Panc1 (cell line): ENCODE measurements around the gene RBBP8. TPM values are rescaled to one million over a fixed set of nuclear protein-coding genes. Genes with fewer than 3 reads are reported as not detected.

Source experiments
- ATAC-seq: fragments of 200-7000 bp; cut with Tn5 transposase; 2 replicates; pipeline ENCODE4 v1.9.1; 2020; ENCODE audit warnings: mild to moderate bottlenecking, moderate library complexity
- BruUV-seq: library from RNA; stranded (reverse); fragments of 400-500 nt; replicated peaks from 2 replicates; lab custom pipeline; 2021; lab: Mats Ljungman, UMichigan
- CTCF ChIA-PET: fragments of 300-600 bp; sonication (Branson Sonifier 250); formaldehyde crosslinking; loops from one replicate; lab custom pipeline; 2022; ENCODE audit warnings: antibody characterized with exemption; lab: Charles Lee
- POLR2A ChIA-PET: fragments of 300-600 bp; sonication (Branson Sonifier 250); formaldehyde crosslinking; loops from one replicate; lab custom pipeline; 2022; ENCODE audit warnings: antibody characterized with exemption; lab: Charles Lee
- DNase-seq: peaks from one replicate; pipeline ENCODE4 v3.0.0-alpha.2; 2010; ENCODE audit warnings: low read depth, low spot score
- H3K27ac ChIP-seq: 2 replicates; pipeline ENCODE4 v1.5.1; 2011; ENCODE audit warnings: mild to moderate bottlenecking, low read length, inconsistent platforms
- H3K27me3 ChIP-seq: fragments of 200-500 bp; sonication (Bioruptor generic); 2 replicates; pipeline ENCODE4 v1.6.0; 2014; ENCODE audit warnings: low read length, inconsistent platforms; ENCODE audit not compliant: control insufficient read depth, insufficient read depth
- H3K36me3 ChIP-seq: fragments of 200-500 bp; sonication (Bioruptor generic); 2 replicates; pipeline ENCODE4 v1.5.1; 2014; ENCODE audit warnings: inconsistent platforms, mild to moderate bottlenecking, low read length, moderate library complexity; ENCODE audit not compliant: control insufficient read depth, insufficient read depth
- H3K4me1 ChIP-seq: 2 replicates; pipeline ENCODE4 v1.5.1; 2011; ENCODE audit warnings: inconsistent platforms, mild to moderate bottlenecking, low read length, moderate library complexity; ENCODE audit not compliant: control insufficient read depth, insufficient read depth
- H3K4me3 ChIP-seq, 2 experiments: 2 replicates each; pipeline ENCODE4 v1.5.1; 2011 to 2012; ENCODE audit warnings: low read depth in 2 of 2, low read length in 2 of 2, mild to moderate bottlenecking in 2 of 2, inconsistent platforms in 1 of 2, moderate library complexity in 1 of 2
- H3K9me3 ChIP-seq: fragments of 200-500 bp; sonication (Bioruptor generic); 2 replicates; pipeline ENCODE4 v1.5.1; 2014; ENCODE audit warnings: low read depth, mild to moderate bottlenecking, inconsistent platforms, low read length, moderate library complexity; ENCODE audit not compliant: control insufficient read depth, insufficient read depth
- CTCF ChIP-seq: fragments of 450-650 bp; IDR thresholded peaks from 2 replicates; pipeline ENCODE4 v1.5.1; 2017; ENCODE audit warnings: mild to moderate bottlenecking
- POLR2AphosphoS5 ChIP-seq: IDR thresholded peaks from 2 replicates; pipeline ENCODE4 v1.6.1; 2012; ENCODE audit warnings: mild to moderate bottlenecking, low read depth, low read length, moderate library complexity
- REST ChIP-seq, 2 experiments: IDR thresholded peaks; 2 replicates each; pipeline ENCODE4 v1.6.1; 2011 to 2012; ENCODE audit warnings: low read depth in 2 of 2, control low read depth in 1 of 2, low read length in 1 of 2, mild to moderate bottlenecking in 1 of 2, moderate library complexity in 1 of 2; ENCODE audit not compliant: insufficient read depth in 1 of 2
- SIN3A ChIP-seq: IDR thresholded peaks from 2 replicates; pipeline ENCODE4 v1.6.1; 2012; ENCODE audit warnings: low read depth, mild to moderate bottlenecking, low read length, moderate library complexity, borderline replicate concordance; ENCODE audit not compliant: insufficient read depth
- TCF7L2 ChIP-seq: IDR thresholded peaks from 2 replicates; pipeline ENCODE4 v1.6.1; 2011; ENCODE audit warnings: mild to moderate bottlenecking, low read depth, low read length, inconsistent platforms
- in situ Hi-C: cut with HindIII; loops from 2 replicates; pipeline ENCODE4 v1.10.0; 2016; ENCODE audit warnings: low sequenced_read_pairs, low pct_unique_long_range_greater_than_20kb
- intact Hi-C: fragments of 100-400 bp; cut with micrococcal nuclease; formaldehyde crosslinking; loops from one replicate; pipeline ENCODE4 v1.10.0; 2022; ENCODE audit not compliant: unreplicated experiment
- total RNA-seq: library from RNA; stranded (reverse); gene quantifications from one replicate; pipeline ENCODE4 v1.2.1, GENCODE V29; 2021; ENCODE audit not compliant: unreplicated experiment

RBBP8 gene
- total RNA-seq, 1 experiment from 2014 or later = 62.8 TPM

- Histone ChIP-seq H3K9me3 (no peaks in the 10 kb centered on the region), H3K27me3 (no peaks in the 10 kb centered on the region), H3K4me1 (no peaks in the 10 kb centered on the region), H3K36me3 (no peaks in the 10 kb centered on the region), H3K27ac (no peak overlapping the region), H3K4me3 (no peak overlapping the region)
- BruUV-seq = no TSS peak
- ATAC-seq (no peak), DNase-seq (no peak)
- in situ Hi-C loops = no loop called here
- ChIA-PET CTCF (no interaction called here), POLR2A (no interaction called here)
- intact Hi-C loops = no loop called here
- TF ChIP-seq TCF7L2 (no peak), POLR2AphosphoS5 (no peak), CTCF (no peak)
Observed at GRCh38 chr18:22921772-22922171, 11.4 kb upstream of the RBBP8 start.

- intact Hi-C loops = no loop called here
- Histone ChIP-seq H3K36me3 (no peaks in the 10 kb centered on the region), H3K27me3 (no peaks in the 10 kb centered on the region), H3K27ac (no peak overlapping the region), H3K4me3 (no peak overlapping the region), H3K9me3 (no peaks in the 10 kb centered on the region), H3K4me1 (no peaks in the 10 kb centered on the region)
- BruUV-seq = no TSS peak
- TF ChIP-seq REST (IDR thresholded peaks at IDR 0.05; ENCODE audit: insufficient read depth in 1 of 2, low read depth in 2 of 2, low read length in 1 of 2) = no peak
- no peak for TF ChIP-seq CTCF
- ATAC-seq (no peak), DNase-seq (no peak)
- CTCF ChIA-PET = no interaction called here
- POLR2A ChIA-PET = no interaction called here
- in situ Hi-C loops = no loop called here
Observed at GRCh38 chr18:22924589-22924988, 8.5 kb upstream of the RBBP8 start.

GRCh38 chr18:22926454-22926853 lies 6.7 kb upstream of the RBBP8 start:
- Histone ChIP-seq H3K4me1 (no peaks in the 10 kb centered on the region), H3K9me3 (no peaks in the 10 kb centered on the region), H3K36me3 (no peaks in the 10 kb centered on the region), H3K4me3 (no peak overlapping the region), H3K27me3 (no peaks in the 10 kb centered on the region), H3K27ac (no peak overlapping the region)
- ChIA-PET POLR2A (no interaction called here), CTCF (no interaction called here)
- intact Hi-C loops (no loop called here), in situ Hi-C loops (no loop called here)
- no TSS peak for BruUV-seq
- TF ChIP-seq SIN3A = no peak
- no peak for TF ChIP-seq REST (IDR thresholded peaks at IDR 0.05; ENCODE audit: insufficient read depth in 1 of 2, low read depth in 2 of 2, low read length in 1 of 2)
- no peak for TF ChIP-seq CTCF
- TF ChIP-seq TCF7L2 = no peak
- no peak for TF ChIP-seq POLR2AphosphoS5
- no peak for ATAC-seq
- no peak for DNase-seq
